WTC11 (cell line): ENCODE data around the gene GSN. TPM values are rescaled to one million over a fixed set of nuclear protein-coding genes. Genes with fewer than 3 reads are reported as not detected.

Experiments
- ATAC-seq: fragments of 200-7000 bp; cut with Tn5 transposase; 2 replicates; pipeline ENCODE4 v1.10.0; 2021; ENCODE audit warnings: mild to moderate bottlenecking, moderate library complexity
- CTCF ChIA-PET: fragments of 300-600 bp; sonication (Branson Sonifier 250); formaldehyde crosslinking; loops from one replicate; lab custom pipeline; 2021; ENCODE audit warnings: antibody characterized with exemption; lab: Charles Lee
- POLR2A ChIA-PET: fragments of 350-600 bp; sonication (Branson Sonifier 250); formaldehyde crosslinking; loops from one replicate; lab custom pipeline; 2021; ENCODE audit warnings: antibody characterized with exemption; lab: Charles Lee
- DNase-seq: peaks from one replicate; pipeline ENCODE4 v3.0.0; 2021; ENCODE audit warnings: low spot score
- H3K27ac Mint-ChIP-seq: 2 replicates; pipeline ENCODE4 v1.8.0; 2021; ENCODE audit warnings: mixed read lengths
- H3K27me3 Mint-ChIP-seq: 2 replicates; pipeline ENCODE4 v1.8.0; 2021; ENCODE audit warnings: low read depth, mild to moderate bottlenecking, moderate library complexity, mixed read lengths
- H3K36me3 Mint-ChIP-seq: 2 replicates; pipeline ENCODE4 v1.8.0; 2021; ENCODE audit warnings: mixed read lengths
- H3K4me1 Mint-ChIP-seq: 2 replicates; pipeline ENCODE4 v1.8.0; 2022; ENCODE audit warnings: mixed read lengths
- H3K4me3 Mint-ChIP-seq: 2 replicates; pipeline ENCODE4 v1.8.0; 2021; ENCODE audit warnings: mild to moderate bottlenecking, moderate library complexity, mixed read lengths
- H3K9me3 Mint-ChIP-seq: 2 replicates; pipeline ENCODE4 v1.8.0; 2021; ENCODE audit warnings: mixed read lengths
- CTCF ChIP-seq: fragments of 200-600 bp; IDR thresholded peaks from 2 replicates; pipeline ENCODE4 v1.8.0; 2022; ENCODE audit warnings: antibody characterized with exemption
- ERG ChIP-seq: fragments of 250-450 bp; sonication (Bioruptor Pico); IDR thresholded peaks from 2 replicates; pipeline ENCODE4 v1.8.0; 2021; ENCODE audit warnings: mild to moderate bottlenecking
- FOXK1 ChIP-seq: sonication (generic); formaldehyde crosslinking; IDR thresholded peaks from 2 replicates; pipeline ENCODE4 v1.8.0; 2022; ENCODE audit warnings: mild to moderate bottlenecking, moderate library complexity, missing genetic modification reagents
- FOXP1 ChIP-seq: sonication (generic); formaldehyde crosslinking; IDR thresholded peaks from 2 replicates; pipeline ENCODE4 v1.8.0; 2022; ENCODE audit warnings: missing genetic modification reagents, mild to moderate bottlenecking, moderate library complexity, borderline replicate concordance
- FOXP4 ChIP-seq: sonication (generic); formaldehyde crosslinking; IDR thresholded peaks from 2 replicates; pipeline ENCODE4 v1.8.0; 2022; ENCODE audit warnings: mild to moderate bottlenecking, missing genetic modification reagents
- NR3C1 ChIP-seq: sonication (generic); formaldehyde crosslinking; conservative IDR thresholded peaks from 2 replicates; pipeline ENCODE4 v1.8.1; 2023; ENCODE audit warnings: low read depth, mild to moderate bottlenecking, missing genetic modification reagents
- PRDM15 ChIP-seq: sonication (generic); formaldehyde crosslinking; IDR thresholded peaks from 2 replicates; pipeline ENCODE4 v1.8.0; 2022; ENCODE audit warnings: missing genetic modification reagents
- TP53 ChIP-seq: sonication (generic); formaldehyde crosslinking; IDR thresholded peaks from 2 replicates; pipeline ENCODE4 v1.8.1; 2023; ENCODE audit warnings: mild to moderate bottlenecking, missing genetic modification reagents
- ZNF121 ChIP-seq: sonication (generic); formaldehyde crosslinking; IDR thresholded peaks from 2 replicates; pipeline ENCODE4 v1.8.0; 2023; ENCODE audit warnings: missing genetic modification reagents
- ZNF317 ChIP-seq: sonication (generic); formaldehyde crosslinking; IDR thresholded peaks from 2 replicates; pipeline ENCODE4 v1.8.1; 2023; ENCODE audit warnings: low read depth, mild to moderate bottlenecking, moderate library complexity, missing genetic modification reagents, borderline replicate concordance
- total RNA-seq: library from RNA; stranded (reverse); gene quantifications from 3 replicates; pipeline ENCODE4 v1.2.3, GENCODE V29; 2021

The GSN gene
- total RNA-seq, 1 experiment from 2014 or later: 47.0 TPM

GRCh38 chr9:121222524-121223171 is 45.3 kb upstream of the GSN start:
- no peaks in the 10 kb centered on the region for H3K9me3 Mint-ChIP-seq
- peaks cover 7% of the 10 kb centered on the region; the same call in 1 of the 2 replicates for H3K27me3 Mint-ChIP-seq
- no peak for DNase-seq
- no peak for ATAC-seq
- no peak overlapping the region for H3K4me3 Mint-ChIP-seq
- no peak overlapping the region for H3K27ac Mint-ChIP-seq
- H3K4me1 Mint-ChIP-seq: peaks cover 37% of the 10 kb centered on the region
- TF ChIP-seq ERG (CRISPR knock-in tag) (no peak), CTCF (peak; percentile 55)
- TF ChIP-seq, all 79 proteins: peak for 1
- ChIA-PET POLR2A (no interaction called here), CTCF (interaction anchor here (0.6 to 2.8 kb wide), 7 partner anchors 9 to 383 kb away, joined by 3 to 6 read pairs (median 3); no protein-coding TSS in a partner anchor)
- no peaks in the 10 kb centered on the region for H3K36me3 Mint-ChIP-seq

- no peaks in the 10 kb centered on the region for H3K9me3 Mint-ChIP-seq
Measured at GRCh38 chr9:121225240-121225639, 42.7 kb upstream of the GSN start.

More at GRCh38 chr9:121225240-121225639, 42.7 kb upstream of the GSN start:
- ChIA-PET POLR2A (no interaction called here), CTCF (interaction anchor here (0.6 to 4.4 kb wide), 4 partner anchors 10 to 244 kb away, joined by 3 to 20 read pairs (median 5); partner anchors contain the start of gene GSN)
- H3K27ac Mint-ChIP-seq: no peak overlapping the region
- TF ChIP-seq ZNF317 (CRISPR knock-in tag): no peak
- TF ChIP-seq PRDM15: no peak
- TF ChIP-seq FOXP1 (CRISPR knock-in tag): no peak
- TF ChIP-seq NR3C1: no peak
- TF ChIP-seq FOXK1: no peak
- no peak for TF ChIP-seq ZNF121 (CRISPR knock-in tag)
- TF ChIP-seq TP53 (CRISPR knock-in tag): no peak
- no peak for TF ChIP-seq FOXP4 (CRISPR knock-in tag)
- H3K27me3 Mint-ChIP-seq: no peaks in the 10 kb centered on the region
- H3K36me3 Mint-ChIP-seq: no peaks in the 10 kb centered on the region
- no peak for DNase-seq
- H3K4me3 Mint-ChIP-seq: no peak overlapping the region
- no peak for ATAC-seq
- H3K4me1 Mint-ChIP-seq: peaks cover 28% of the 10 kb centered on the region
